SKM-1 (cell line): ENCODE data around the gene GRAMD1A.

ENCODE experiments used
- DNase-seq: peaks from one replicate; lab custom pipeline; 2025; ENCODE audit not compliant: unreplicated experiment; lab: John Stamatoyannopoulos, UW

The GRAMD1A gene

DNA sequence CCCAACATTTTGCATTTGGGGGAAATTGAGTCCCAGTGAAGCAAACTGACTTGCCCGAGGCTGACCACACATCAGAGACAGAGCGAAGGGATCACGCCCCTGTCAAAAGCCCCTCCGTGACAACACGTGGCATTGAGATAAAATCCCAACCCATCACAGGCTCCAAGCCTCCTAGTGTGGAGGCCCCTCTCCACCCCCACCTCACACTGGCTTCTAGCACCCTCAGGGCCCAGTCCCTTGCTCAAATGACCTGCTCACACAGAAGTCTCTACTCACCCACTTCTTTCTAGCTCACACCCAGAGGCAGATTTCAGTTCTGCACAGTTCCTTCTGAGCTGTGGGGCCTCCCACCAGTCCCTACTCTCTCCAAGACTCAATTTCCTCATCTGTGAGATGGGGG lies 51.7 kb downstream of the GRAMD1A start:
- DNase-seq, result no peak

GRCh38 chr19:35052599-35053190 lies 52.6 kb downstream of the GRAMD1A start:
- no peak for DNase-seq

DNA sequence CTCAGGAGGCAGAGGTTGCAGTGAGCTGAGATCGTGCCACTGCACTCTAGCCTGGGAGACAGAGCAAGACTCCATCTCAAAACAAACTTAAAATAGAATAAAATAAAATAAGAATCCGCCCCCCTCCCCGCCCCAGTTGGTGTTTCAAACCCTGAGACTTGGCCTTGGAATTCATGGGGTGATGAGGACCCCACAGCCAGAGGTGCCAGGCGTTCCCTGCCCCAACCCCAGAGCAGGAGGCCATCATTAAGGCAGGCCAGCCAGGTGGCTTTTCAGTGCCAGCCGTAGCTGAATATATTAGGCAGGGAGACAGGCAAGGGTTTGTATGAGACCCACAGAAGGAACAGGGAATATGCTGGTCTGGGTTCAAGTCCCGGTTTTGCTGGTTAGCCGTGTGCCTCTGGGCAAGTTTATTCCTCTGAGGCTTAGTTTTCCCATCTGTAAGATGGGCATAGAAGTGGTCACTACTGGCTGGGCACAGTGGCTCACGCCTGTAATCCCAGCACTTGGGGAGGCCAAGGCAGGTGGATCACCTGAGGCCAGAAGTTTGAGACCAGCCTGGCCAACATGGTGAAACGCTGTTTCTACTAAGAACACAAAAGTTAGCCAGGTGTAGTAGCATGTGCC lies 53.7 kb downstream of the GRAMD1A start:
- no peak for DNase-seq

DNA sequence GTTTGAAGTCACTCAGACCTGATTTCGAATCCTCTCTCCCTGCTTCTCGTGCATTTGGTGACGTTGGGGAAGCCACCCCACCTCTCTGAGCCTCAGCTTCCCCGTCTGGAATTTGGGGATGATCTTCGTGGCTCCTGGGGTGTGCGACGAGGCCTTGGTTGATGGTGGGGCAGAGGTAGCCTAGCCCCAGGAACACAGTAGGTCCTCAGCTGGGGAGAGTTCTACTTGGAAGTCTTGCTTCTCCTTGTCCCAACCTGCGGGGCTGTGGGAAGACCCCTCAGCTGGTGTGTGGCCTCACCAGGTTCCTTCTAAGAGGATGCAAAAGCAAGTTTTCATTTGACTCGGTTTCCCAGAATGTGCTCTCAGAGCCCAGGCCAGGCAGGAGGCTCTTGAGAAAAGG lies 54.5 kb downstream of the GRAMD1A start:
- DNase-seq, result no peak

GRCh38 chr19:35055715-35056179 lies 55.6 kb downstream of the GRAMD1A start:
- no peak for DNase-seq

- DNase-seq, result no peak
Observed at GRCh38 chr19:35056513-35057063, 56.5 kb downstream of the GRAMD1A start.

DNA sequence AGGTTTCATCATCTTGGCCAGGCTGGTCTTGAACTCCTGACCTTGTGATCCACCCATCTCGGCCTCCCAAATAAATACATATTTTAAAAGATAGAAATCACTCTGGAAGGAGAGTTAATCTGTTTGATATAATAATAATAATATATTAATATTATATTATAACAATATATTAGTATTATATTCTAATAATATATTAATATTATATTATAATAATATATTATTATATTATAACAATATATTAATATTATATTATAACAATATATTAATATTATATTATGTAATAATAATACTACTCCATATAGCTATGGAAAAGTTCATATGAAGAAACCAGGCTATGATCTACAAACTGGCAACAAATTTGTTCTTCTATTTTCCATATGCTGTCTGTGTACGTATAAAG lies 58.2 kb downstream of the GRAMD1A start:
- DNase-seq, result no peak

DNA sequence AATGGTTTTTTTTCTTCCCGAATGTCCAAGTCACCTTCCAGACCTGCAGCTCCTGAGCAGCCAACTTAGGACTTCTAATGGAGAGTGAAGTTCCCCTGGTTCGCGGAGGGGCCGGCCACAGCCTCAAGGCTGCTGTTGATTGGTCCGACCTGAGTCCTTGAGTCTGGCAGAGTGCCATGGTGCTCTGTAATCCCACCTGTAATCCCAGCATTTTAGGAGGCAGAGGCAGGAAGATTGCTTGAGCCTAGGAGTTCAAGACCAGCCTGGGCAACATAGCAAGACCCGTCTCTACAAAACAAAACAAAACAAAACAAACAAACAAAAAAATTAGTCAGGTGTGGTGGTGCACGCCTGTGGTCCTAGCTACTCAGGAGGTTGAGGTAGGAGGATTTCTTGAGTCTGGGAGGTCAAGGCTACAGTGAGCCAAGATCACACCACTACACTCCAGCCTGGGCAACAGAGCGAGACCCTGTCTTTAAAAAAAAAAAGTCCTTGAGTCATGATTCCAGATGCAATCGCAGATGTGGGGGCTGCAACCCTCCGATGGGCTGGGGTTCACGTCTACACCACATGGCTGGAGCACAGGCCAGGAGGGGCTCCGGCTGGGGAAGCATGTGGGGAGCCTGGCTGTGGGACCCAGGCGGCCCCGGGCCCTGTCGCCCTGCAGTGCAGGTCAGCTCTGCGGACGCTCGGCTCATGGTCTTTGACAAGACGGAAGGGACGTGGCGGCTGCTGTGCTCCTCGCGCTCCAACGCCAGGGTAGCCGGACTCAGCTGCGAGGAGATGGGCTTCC lies 59.1 kb downstream of the GRAMD1A start:
- no peak for DNase-seq

DNA sequence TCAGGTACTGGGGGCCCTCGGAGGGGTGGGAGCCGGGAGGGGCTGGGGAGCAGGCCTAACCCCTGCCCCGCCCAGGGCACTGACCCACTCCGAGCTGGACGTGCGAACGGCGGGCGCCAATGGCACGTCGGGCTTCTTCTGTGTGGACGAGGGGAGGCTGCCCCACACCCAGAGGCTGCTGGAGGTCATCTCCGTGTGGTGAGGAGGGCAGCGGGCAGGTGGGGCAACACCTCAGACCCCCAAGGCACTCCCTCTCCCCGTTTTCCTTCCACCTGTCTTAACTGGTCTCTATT lies 59.6 kb downstream of the GRAMD1A start:
- DNase-seq, result no peak

- no peak for DNase-seq
Observed at GRCh38 chr19:35060160-35060855, 60.2 kb downstream of the GRAMD1A start.

GRCh38 chr19:35061583-35062373 lies 61.7 kb downstream of the GRAMD1A start:
- DNase-seq, result no peak

GRCh38 chr19:35062942-35063341 lies 62.8 kb downstream of the GRAMD1A start:
- DNase-seq, result no peak

GRCh38 chr19:35063940-35064818 lies 64.1 kb downstream of the GRAMD1A start:
- no peak for DNase-seq

- no peak for DNase-seq
Observed at GRCh38 chr19:35065574-35065973, 65.5 kb downstream of the GRAMD1A start.

- no peak for DNase-seq
Observed at GRCh38 chr19:35066121-35066520, 66.0 kb downstream of the GRAMD1A start.

DNA sequence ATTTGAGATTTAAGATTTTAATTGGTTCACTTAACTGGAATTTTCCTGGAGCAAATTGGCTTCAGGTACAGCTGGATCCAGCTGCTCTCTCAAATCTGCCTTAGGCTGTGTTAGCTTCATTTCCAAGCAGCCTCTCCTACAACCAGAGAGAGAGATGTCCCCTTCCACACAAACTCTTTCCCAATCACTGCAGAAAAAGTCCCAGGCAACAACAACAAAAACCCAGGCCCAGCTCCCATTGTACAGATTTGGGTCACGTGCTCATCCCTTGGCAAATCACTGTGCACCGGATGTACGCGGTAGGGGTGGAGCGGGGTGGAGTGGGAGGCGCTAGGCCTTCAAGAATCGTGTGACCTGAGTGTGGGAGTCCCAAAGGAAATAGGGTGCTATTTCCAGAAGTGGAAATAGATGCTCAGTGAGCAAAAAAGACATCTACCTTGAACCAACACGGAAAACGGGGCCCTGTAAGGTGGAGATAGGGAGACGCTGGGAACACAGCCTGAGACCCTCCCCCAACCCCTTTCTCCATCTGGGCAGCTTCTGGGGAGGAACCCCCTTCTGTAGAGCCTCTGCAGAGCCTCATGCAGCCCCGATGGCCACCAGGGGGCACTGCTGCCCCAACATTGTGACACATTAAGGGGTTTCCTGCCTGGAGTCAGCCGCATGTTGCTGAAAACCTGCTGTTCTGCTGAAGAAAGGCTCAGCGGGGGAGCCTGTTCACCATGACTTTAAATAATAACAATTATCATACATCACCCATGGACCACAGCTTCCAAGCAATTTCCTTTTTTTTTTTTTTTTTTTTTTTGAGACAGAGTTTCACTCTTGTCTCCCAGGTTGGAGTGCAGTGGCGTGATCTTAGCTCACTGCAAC lies 66.8 kb downstream of the GRAMD1A start:
- peak; percentile 69 for DNase-seq

- no peak for DNase-seq
Observed at GRCh38 chr19:35068941-35069634, 69.0 kb downstream of the GRAMD1A start.

DNA sequence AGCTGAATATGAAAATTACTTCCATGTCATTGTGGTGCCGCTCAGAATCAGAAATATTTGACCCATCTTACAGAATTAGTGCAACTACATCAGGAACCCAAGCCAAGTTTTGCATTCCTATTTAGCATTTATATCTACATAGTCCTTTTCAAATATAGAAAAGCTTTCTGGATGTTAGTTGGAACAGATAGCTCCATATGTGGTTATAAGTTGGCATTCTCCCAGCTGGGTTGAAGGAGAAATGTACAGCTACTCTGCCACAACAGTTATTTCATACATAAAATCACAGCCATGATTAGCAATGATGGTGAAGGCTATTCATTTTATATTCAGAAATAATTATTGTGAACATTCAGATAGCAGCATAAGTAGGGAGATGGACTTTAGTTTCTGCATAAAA lies 69.6 kb downstream of the GRAMD1A start:
- DNase-seq, result no peak
